HG02981 (cell line): ENCODE data around the gene CMSS1.
"Not testable (repeated sequence)": the region's sequence is repeated elsewhere in the genome, so short reads cannot be mapped to it uniquely, and the experiment has no call there.

ENCODE experiments used
- ATAC-seq: cut with Tn5 transposase; IDR thresholded peaks from one replicate; pipeline ENCODE4 v1.9.1; 2021; ENCODE audit warnings: mild to moderate bottlenecking, moderate library complexity; ENCODE audit not compliant: unreplicated experiment

Gene CMSS1

DNA sequence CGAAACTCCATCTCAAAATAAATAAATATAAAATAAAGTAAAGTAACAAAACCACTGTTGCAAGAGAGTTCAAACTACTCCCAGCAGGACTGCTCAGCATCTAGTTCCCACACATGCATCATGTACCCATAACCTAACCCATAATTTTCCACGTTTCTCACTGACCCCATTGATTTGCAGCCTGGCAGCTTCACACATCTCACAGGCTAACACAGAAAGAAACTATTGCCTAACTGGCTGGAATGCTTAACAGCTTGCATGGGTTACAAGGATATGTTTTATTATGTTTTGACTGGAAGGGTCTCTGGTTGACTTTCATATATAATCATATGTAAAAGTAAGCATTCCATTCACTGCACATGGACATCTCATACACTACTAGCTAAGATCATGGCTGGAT is 387.5 kb downstream of the CMSS1 start:
- no peak for ATAC-seq

DNA sequence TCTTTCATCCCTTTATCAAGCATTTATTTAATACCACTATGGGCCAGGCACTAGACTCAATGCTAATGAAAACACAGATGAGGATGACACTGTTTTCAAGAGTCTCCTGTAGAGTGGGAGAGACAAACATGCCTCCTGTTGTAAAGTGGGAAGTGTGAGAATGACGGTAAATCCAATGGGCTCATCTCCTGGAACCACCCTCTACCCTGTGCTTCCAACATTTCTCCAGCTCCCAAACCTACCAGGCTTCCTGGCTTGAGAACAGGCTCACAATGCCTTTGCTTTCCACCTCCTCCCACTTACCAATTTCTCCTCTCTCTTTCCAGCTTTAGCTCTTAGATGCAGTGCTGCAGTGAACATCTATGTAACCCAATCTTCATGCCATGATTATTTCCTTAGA is 389.0 kb downstream of the CMSS1 start:
- no peak for ATAC-seq

DNA sequence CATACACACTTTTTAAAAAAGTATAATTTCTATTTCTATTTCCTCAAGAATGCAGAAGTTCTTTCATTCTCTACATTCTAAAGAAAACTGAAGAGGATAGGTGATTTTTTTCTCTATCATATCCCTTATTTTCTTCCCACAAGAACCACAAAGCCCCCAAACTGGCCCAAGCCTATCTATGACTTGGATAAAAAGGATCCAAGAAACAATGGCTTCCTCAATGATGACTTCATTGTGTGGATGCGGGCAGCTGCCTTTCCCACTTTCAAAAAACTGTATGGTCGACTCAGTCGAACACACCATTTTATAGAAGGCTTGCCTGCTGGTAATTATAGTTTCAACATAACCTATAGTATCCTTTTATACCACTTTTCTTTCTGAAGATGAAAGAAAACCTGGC is 390.2 kb downstream of the CMSS1 start:
- no peak for ATAC-seq

DNA sequence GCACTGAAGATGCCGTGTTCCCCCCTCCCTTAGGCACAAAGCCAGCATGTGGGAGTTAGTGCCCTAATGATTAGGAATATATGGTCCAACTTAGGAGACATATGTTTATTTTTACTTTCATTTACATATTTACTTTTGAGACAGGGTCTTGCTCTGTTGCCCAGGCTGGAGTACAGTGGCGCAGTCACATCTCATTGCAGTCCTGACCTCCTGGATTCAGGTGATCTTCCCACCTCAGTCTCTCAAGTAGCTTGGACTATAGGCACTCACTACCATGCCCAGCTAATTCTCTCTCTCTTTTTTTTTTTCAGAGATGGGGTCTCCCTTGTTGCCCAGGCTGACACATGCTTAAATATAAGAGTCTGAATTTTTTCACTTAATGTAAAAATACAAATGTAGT is 391.5 kb downstream of the CMSS1 start:
- no peak for ATAC-seq

DNA sequence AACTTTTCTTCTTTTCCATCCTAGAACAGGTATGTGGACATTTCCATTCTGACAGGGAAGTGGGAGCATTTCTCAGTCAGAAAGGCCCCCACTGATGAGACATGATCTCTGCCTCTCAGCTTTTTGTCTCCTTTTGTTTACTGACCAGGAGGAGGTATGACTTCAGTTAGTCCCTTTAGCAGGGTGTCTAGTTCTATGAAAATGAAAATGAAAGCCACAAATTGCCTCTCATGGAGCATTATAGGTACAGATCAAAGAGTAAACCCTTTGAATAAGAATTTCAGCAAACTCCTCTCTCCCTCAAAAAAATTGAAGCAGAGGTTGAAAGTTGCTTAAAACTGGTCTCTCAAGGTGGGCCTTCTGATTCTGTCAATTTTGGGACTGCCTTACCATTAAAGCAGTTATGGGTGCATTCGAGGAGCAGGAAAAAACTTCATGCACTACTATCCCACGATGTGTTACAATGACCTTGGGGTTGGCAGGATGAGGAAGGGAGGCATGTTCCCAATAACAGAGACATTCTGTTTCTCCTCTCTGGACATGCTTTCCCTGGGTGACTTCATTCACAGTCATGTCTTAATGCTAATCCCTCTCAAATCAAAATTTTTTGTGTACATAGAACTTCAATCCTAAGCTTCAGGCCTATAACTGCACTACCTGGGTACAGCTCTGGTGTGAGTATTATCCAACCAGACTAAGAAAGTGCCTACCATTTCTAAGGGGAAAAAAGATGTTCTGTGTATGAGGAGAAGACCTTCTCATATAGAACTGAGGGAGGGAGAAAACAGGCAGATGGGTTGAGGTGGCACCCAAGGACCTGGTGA is 392.5 kb downstream of the CMSS1 start:
- peak; percentile 89 for ATAC-seq

DNA sequence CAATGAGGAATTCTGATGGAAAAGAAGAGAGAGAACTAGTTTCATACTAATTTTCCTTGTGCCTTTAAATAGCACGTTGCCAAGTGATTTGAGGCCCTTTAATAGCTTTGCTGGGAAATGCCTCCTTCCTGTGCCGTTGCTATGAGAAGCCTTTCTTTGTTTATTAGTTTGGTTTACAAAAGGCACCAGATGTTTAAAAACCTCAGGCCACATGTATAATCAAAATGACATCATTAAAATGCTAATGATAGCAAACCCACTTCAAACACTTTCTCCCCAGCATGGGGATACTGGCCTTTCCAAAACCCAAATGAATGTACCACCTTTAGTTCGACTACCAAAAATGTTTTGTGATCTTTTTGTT is 393.1 kb downstream of the CMSS1 start:
- ATAC-seq, result peak; percentile 37

DNA sequence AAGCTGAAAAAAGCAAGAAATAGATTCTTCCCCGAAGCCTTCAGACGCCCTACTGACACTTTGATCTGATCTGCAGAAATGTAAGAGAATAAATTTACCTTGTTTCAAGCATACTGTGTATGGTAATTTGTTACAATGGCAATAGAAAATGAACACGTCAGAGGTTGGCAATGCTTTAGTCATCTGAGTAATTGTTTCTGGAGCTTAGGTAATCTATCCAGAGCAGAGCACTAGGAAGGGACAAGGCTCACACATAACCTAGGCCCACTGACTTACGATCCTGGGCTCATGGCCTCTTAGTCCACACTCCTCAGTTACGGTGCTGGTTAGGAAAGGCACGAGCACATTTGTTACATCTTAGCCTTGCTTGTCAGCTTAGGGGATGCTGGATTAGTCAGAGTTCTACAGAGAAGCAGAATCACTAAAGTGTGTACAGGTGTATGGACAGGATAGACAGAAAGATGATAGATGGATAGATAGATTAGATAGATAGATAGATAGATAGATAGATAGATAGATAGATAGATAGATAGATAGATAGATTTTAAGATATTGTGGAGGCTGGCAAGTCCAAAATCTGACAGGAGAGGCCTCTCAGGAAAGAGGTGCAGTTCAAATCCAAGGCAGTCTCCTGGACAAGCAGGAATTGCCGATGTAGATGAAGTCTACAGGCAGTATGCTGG is 396.4 kb downstream of the CMSS1 start:
- no peak for ATAC-seq

DNA sequence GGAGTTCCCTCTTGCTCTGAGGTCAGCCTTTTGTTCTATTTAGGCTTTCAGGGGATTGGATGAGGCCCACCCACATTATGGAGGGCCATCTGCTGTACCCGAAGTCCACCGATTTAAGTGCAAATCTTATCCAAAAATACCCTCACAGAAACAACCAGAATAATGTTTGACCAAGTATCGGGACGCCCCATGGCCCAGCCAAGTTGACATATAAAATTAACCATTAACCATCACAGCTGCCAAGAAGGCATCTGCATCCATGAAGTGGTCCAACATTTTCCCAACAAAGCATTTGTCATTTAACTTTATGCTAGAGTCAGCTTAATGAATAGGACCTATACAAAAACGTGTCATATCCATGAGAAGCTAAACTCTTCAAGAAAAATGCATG is 396.9 kb downstream of the CMSS1 start:
- ATAC-seq, result no peak

DNA sequence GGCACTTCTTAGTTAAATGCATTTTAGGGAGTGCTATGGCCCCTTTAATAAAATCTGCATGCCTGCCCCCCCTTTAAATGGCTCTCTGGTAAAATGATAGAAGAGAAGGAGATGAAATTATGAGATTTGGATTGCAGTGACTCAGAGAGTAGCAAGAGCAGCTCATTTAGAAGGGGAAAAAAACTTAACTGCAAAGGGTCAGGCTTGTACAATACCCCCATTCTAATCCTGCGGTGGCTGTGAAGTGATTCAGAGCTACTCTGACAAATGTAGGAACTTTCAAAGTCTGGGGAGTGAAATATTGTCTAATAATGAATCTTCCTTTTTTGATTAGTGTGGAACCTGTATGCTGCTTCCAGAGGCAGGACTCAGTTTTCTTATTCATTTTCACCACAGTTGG is 399.1 kb downstream of the CMSS1 start:
- ATAC-seq, result no peak

DNA sequence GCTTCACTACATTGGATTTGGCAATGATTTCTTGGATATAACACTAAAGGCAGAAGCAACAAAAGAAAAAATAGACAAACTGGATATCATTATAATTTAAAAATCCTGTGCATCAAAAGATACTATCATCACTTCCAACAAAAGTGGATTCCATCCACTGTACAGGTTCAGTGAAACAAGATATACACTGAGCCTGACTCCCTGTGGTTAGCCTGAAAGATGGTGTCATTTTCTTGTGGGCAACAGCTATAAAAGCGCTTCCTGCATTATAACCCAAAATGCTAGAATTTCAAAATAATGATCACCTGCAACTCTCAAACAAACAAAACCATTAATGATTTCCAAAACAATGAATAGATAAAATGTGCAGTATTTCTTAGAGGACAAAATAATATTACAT is 403.5 kb downstream of the CMSS1 start:
- ATAC-seq, result no peak

DNA sequence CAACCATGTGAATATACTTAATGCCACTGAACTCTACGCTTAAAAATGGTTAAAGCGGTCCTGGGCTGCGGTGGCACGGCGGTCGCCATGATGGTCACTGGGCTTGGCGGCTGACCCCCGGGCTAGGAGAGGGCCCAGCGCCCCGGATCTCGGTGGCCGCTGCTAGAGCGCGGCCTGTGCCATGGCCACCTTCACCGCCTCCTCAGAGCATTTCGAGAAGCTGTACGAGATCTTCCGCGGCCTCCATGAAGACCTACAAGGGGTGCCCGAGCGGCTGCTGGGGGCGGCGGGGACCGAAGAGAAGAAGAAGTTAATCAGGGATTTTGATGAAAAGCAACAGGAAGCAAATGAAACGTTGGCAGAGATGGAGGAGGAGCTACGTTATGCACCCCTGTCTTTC is 407.5 kb downstream of the CMSS1 start:
- ATAC-seq, result no peak

DNA sequence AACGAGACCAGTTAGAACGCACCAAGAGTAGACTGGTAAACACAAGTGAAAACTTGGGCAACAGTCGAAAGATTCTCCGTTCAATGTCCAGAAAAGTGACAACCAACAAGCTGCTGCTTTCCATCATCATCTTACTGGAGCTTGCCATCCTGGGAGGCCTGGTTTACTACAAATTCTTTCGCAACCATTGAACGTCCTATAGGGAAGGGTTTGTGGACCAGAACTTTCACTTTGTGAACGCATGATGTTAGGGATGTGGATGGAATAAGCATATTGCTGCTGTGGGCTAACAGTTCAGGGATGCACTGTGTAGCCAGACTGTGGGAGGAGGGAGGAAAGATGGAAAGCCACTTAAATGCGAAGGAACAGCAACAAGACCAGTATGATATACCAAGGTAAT is 408.2 kb downstream of the CMSS1 start:
- ATAC-seq, result no peak

DNA sequence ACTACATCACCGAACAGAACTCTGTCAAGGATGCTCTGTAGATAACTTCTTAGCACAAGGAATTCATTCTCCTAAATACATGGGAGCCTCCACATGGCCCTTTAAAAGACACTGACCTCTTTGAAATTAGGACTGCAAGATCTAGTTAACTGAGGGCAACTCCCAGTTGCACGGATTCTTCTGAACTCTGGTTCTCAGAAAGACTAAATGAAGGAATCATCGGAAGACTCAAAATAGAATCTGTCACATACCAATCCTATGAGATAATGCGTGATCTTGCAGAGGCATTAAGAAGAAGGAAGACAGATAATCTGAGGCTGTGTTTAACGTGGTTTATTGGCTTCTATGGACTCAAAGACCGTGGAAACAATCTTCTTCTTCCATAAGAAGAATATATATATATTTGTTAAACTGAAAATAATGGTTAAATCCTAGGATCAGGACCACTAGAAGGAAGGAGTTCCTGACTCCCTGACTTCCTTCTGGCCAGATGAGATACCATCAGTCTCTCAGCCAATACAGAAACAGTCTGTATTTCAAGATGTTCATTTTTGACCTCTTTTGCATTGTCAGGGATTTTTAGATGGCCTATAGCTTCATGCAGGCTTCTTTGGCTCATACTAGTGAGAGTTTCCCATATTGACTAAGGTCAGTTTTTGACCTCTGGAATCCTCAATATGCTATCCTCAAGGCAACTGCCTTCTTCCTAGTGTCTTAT is 409.2 kb downstream of the CMSS1 start:
- no peak for ATAC-seq

DNA sequence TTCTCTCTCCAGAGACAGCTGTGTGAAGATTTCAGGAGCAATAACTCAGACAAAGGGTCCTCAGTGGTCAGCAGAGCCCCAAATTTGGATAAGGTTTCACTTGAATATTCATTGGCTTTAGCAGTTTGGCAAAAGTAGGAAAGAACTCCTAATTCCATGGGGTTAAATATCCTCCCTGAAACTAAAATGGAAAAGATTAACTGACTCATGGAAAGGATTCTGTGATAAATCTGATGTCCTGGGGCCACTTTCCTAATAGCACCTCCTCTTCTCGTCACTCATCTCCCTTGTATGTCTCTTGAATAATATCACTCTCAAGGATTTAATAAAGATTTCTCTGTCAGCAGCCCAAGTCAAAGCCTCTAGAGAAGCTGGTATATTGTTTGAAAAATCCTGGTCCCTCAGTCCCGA is 409.9 kb downstream of the CMSS1 start:
- ATAC-seq, result no peak

DNA sequence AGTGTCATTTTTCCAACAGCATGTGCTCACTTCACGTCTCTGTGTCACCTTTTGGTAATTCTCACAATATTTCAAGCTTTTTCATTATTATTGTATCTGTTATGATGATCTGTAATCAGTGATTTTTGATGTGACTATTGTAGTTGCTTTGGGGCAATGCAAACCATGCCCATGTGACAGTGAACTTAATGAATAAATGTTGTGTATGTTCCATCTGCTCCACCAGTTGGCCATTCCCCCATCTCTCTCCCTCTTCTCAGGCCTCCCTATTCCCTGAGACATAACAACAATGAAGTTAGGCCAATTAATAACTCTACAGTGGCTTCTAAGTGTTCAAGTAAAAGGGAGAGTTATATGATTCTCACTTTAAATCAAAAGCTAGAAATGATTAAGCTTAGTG is 410.6 kb downstream of the CMSS1 start:
- ATAC-seq, result no peak

DNA sequence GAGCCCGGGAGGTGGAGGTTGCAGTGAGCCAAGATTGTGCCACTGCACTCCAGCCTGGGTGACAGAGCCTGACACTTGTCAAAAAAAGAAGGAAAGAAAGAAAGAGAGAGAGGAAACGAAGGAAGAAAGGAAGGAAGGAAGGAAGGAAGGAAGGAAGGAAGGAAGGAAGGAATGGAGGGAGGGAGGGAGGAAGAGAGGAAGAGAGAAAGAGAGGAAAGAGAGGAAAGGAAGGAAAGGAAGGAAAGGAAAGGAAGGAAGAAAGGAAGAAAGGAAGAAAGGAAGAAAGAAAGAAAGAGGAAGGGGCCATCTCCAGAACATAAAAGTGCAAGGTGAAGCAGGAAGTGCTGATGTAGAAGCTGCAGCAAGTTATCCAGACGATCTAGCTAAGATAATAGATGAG is 411.5 kb downstream of the CMSS1 start:
- not testable (repeated sequence) for ATAC-seq

DNA sequence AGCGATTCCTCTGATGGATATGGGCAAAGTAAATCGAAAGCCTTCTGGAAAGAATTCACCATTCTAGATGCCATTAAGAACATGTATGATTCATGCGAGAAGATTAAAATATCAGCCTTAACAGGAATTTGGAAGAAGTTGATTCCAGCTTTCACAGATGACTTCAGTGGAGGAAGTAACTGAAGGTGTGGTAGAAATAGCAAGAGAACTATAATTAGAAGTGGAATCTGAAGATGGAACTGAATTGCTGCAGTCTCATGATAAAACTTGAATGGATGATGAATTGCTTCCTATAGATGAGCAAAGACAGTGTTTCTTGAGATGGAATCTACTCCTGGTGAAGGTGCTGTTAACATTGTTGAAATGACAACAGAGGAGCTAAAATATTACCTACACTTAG is 413.0 kb downstream of the CMSS1 start:
- ATAC-seq, result no peak
